HG02973 (cell line): ENCODE data around the gene FMO2.

Experiments
- ATAC-seq: cut with Tn5 transposase; IDR thresholded peaks from one replicate; pipeline ENCODE4 v1.9.1; 2021; ENCODE audit warnings: moderate library complexity; ENCODE audit not compliant: unreplicated experiment

Gene FMO2

DNA sequence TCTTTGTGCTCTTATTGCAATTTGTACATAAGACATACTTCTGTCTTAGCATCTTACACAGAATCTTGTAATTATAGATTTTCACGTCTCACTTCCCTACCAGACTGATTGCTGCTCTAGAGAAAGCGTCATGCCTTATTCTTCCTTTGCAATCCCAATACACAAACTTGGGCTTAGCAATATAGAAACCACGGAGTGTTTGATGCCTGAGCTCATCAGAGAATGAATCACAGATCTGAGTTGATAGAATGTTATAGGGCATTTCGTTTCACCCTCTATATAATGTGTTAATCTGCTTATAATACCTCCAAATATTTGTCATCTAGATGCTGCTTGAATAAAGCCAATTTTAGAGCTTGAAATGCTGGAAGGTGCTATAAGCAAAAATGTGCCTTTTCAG is 69.8 kb downstream of the FMO2 start:
- ATAC-seq, result no peak

DNA sequence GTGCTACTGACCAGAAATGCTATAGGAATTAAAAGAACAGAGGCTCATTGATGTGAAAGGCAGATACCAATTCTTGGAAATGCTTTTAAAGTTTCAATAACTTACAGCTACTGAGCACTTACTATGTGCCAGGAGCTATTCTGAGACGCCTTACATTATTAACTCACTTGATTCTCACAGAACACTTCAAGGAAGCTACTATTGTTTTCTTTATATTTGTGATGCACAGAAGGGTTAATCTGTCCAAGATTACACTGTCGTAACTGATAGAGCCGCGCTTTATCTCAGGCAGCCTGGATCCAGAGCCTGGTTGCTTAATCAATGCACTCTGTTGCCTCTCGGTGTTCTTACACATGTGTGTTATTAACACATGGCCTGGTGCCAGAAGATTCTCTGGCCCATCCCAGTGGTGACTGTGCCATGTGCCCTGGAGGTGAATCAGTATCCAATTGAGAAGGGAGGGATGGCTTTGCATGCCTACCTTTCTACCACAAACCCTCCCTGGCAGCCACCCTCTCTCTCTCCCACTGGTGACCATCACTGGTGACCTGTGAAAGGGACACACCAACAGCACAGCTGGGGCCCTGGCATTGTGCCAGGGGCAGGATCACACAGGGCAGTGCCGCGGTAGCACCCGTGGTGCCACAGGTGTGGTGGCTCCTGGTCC is 72.0 kb downstream of the FMO2 start:
- ATAC-seq, result no peak

DNA sequence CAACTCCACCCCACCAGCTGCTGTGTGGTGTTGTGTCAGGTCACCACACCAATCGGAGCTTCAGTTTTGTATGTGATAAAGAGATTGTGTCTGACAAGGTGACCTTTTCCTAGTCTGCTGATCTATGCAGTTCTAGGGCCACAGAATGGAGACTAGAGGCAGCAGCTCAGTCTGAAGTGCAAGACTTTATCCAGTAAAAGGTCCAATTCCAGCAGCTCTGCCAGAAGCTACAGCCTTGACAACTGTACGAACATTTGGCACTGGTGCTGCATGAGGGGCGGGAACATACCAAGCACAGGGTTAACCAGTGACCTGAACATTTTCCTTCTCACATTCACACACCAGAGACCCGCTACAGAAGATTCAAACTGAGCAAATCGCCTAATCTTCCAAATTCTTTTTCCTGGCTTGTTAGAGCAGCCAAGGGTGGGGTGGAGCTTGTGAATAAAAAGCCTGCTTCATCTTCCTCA is 72.5 kb downstream of the FMO2 start:
- no peak for ATAC-seq

DNA sequence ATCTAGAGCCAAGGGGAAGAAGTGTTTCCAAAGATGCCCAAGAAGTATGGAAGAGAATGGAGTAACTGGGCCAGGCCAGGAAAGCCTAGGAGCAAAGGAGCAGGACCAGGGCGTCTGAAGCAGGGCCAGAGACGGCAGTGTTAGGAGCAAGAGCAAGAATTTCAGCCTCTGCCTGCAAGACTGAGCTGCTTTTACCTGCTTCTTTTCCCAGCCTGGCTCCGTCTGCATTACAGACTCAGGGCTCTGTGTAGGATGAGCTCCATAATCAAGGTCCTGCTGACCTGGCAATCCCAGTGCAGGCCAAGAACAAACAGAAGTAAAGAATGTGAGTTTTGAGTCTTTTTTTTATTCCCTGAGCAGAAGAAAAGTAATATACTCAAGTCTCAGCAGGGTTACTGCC is 73.3 kb downstream of the FMO2 start:
- no peak for ATAC-seq

DNA sequence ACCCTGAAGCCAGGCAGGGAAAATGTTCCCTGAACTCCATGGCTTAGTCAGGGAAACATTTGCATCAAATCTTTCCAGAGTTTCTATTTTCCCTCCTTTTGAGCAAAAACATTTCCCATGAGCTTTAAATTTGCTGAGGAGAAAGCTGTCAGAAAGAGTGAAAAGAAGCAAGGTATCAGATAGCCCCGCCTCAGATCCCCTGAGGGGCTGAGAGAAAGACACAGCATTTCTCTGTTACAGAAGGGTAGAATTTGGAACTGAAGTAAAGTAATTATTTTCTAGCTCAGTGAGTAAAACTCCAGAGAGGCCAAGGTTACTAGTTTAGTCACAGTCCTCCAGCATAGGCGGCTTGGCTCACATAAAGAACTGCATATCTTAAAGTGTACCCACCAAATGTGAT is 73.8 kb downstream of the FMO2 start:
- ATAC-seq, result no peak
